GM21390 (cell line): ENCODE results near the gene C4BPB.

ENCODE experiments used
- ATAC-seq: cut with Tn5 transposase; IDR thresholded peaks from one replicate; pipeline ENCODE4 v1.9.1; 2021; ENCODE audit not compliant: unreplicated experiment

Gene C4BPB

GRCh38 chr1:207081088-207081487 lies 7.6 kb upstream of the C4BPB start:
- no peak for ATAC-seq

- no peak for ATAC-seq
Measured at GRCh38 chr1:207081806-207082205, 6.9 kb upstream of the C4BPB start.

GRCh38 chr1:207084232-207084631 lies 4.4 kb upstream of the C4BPB start:
- ATAC-seq, result no peak

GRCh38 chr1:207084701-207085180 lies 3.9 kb upstream of the C4BPB start:
- ATAC-seq, result peak; percentile 68

- ATAC-seq, result no peak
Measured at GRCh38 chr1:207085887-207086286, 2.8 kb upstream of the C4BPB start.

GRCh38 chr1:207088161-207088560 lies 499 bp upstream of the C4BPB start:
- ATAC-seq, result no peak

- no peak for ATAC-seq
Measured at GRCh38 chr1:207089627-207090355, 1.1 kb downstream of the C4BPB start.

- no peak for ATAC-seq
Measured at GRCh38 chr1:207091200-207091908, 2.7 kb downstream of the C4BPB start.

- ATAC-seq, result no peak
Measured at GRCh38 chr1:207093944-207094343, 5.3 kb downstream of the C4BPB start.

- ATAC-seq, result peak; percentile 96
Measured at GRCh38 chr1:207097871-207098324, 9.2 kb downstream of the C4BPB start.

- no peak for ATAC-seq
Measured at GRCh38 chr1:207101720-207102119, 13.1 kb downstream of the C4BPB start.

GRCh38 chr1:207102146-207102545 lies 13.5 kb downstream of the C4BPB start:
- ATAC-seq, result no peak

GRCh38 chr1:207102659-207103058 lies 14.0 kb downstream of the C4BPB start:
- ATAC-seq, result no peak

GRCh38 chr1:207103892-207104373 lies 15.3 kb downstream of the C4BPB start, which contains the start of gene C4BPA:
Gene C4BPA, plus strand, starts transcription at chr1:207104233. Its CDS starts 8,793 bp downstream, at chr1:207113026.
- no peak for ATAC-seq

GRCh38 chr1:207109004-207109403 lies 20.3 kb downstream of the C4BPB start:
- ATAC-seq, result no peak

GRCh38 chr1:207112616-207113296 lies 24.1 kb downstream of the C4BPB start:
- ATAC-seq, result no peak

- no peak for ATAC-seq
Measured at GRCh38 chr1:207115269-207115668, 26.6 kb downstream of the C4BPB start.

GRCh38 chr1:207124389-207124788 lies 35.7 kb downstream of the C4BPB start:
- no peak for ATAC-seq

GRCh38 chr1:207128336-207128921 lies 39.8 kb downstream of the C4BPB start:
- no peak for ATAC-seq

- ATAC-seq, result no peak
Measured at GRCh38 chr1:207129053-207129452, 40.4 kb downstream of the C4BPB start.
